Right lobe of liver (tissue), 6 donors: ENCODE results near the gene THRA. TPM values are rescaled to one million over a fixed set of nuclear protein-coding genes. Genes with fewer than 3 reads are reported as not detected.
A peak's percentile ranks its signal among the peaks of the same experiment; 100 is the strongest.

Source experiments
- ATAC-seq, 4 donors: fragments of 200-7000 bp; cut with Tn5 transposase; one replicate each; pipeline ENCODE4 v1.9.1; 2020; ENCODE audit warnings: mild to moderate bottlenecking in 4 of 4, moderate library complexity in 4 of 4
- DNase-seq, 3 donors: peaks; one replicate each; pipeline ENCODE4 v3.0.0-alpha.2; 2020
- H3K27ac ChIP-seq, 3 donors: fragments of 200-600 bp; one replicate each; pipeline ENCODE4 v1.8.0; 2022
- H3K27me3 ChIP-seq, 2 donors: fragments of 200-600 bp; one replicate each; pipeline ENCODE4 v1.8.0; 2022
- H3K36me3 ChIP-seq, 4 donors: fragments of 200-600 bp; sonication (generic) in 1 of 4; one replicate each; pipeline versions ENCODE4 v1.5.1 to v1.8.0; 2017 to 2022; ENCODE audit warnings: control low read depth in 1 of 4
- H3K4me1 ChIP-seq, 4 donors: fragments of 200-600 bp; sonication (generic) in 1 of 4; one replicate each; pipeline versions ENCODE4 v1.5.1 to v1.8.0; 2017 to 2022; ENCODE audit warnings: control low read depth in 1 of 4
- H3K4me3 ChIP-seq, 3 donors: fragments of 200-600 bp; one replicate each; pipeline ENCODE4 v1.8.0; 2022
- H3K9me3 ChIP-seq, 4 donors: fragments of 200-600 bp; sonication (generic) in 1 of 4; one replicate each; pipeline versions ENCODE4 v1.5.1 to v1.8.0; 2017 to 2022; ENCODE audit warnings: control low read depth in 1 of 4
- CTCF ChIP-seq, 4 donors: fragments of 200-600 bp in 3 of 4; fragments of 450-650 bp in 1 of 4; IDR thresholded peaks; one replicate each; pipeline versions ENCODE4 v1.5.1 to v1.8.0; 2016 to 2022; ENCODE audit warnings: antibody characterized with exemption in 4 of 4, mild to moderate bottlenecking in 2 of 4
- POLR2A ChIP-seq: fragments of 450-650 bp; IDR thresholded peaks from one replicate; pipeline ENCODE4 v1.6.1; 2017; ENCODE audit warnings: antibody characterized with exemption, mild to moderate bottlenecking
- WGBS: methylation state at CpG from one replicate; pipeline ENCODE4 v1.1.6; 2018; ENCODE audit warnings: low coverage, low lambda C conversion rate; ENCODE audit not compliant: insufficient coverage; ENCODE audit errors: missing lambda C conversion rate; 5-methylcytosine and 5-hydroxymethylcytosine counted together
- intact Hi-C, 2 donors: fragments of 100-400 bp; cut with DNase I; formaldehyde crosslinking; loops; one replicate each; pipeline versions ENCODE4 v1.11.2 to v1.14.1; 2022
- total RNA-seq, 6 experiments: library from RNA; depleted of rRNA in 2 of 6; stranded (reverse); fragments of >200 nt in 2 of 6; fragmentation: NEBNext Ultra II Directional in 3 of 6; extraction: Animal tissue kit (Norgen Biotek cat#: 25700) in 3 of 6; gene quantifications; one replicate each; pipeline versions ENCODE4 v1.1.0 to v1.2.4, GENCODE V29; 2016 to 2023
- donor health status: DM: no; HTN: yes; CAD: no.
- donor health status: DM: no; HTN: no; CAD: no.
- donor health status: DM: no; HTN: no; CAD: no.
- donor health status: DM: no; HTN: yes; CAD: no.
- donor health status: DM: no; HTN: yes; CAD: no.

Gene THRA
- total RNA-seq, 6 experiments from 2014 or later, result 3.7 to 9.4 (median 7.7) TPM

DNA sequence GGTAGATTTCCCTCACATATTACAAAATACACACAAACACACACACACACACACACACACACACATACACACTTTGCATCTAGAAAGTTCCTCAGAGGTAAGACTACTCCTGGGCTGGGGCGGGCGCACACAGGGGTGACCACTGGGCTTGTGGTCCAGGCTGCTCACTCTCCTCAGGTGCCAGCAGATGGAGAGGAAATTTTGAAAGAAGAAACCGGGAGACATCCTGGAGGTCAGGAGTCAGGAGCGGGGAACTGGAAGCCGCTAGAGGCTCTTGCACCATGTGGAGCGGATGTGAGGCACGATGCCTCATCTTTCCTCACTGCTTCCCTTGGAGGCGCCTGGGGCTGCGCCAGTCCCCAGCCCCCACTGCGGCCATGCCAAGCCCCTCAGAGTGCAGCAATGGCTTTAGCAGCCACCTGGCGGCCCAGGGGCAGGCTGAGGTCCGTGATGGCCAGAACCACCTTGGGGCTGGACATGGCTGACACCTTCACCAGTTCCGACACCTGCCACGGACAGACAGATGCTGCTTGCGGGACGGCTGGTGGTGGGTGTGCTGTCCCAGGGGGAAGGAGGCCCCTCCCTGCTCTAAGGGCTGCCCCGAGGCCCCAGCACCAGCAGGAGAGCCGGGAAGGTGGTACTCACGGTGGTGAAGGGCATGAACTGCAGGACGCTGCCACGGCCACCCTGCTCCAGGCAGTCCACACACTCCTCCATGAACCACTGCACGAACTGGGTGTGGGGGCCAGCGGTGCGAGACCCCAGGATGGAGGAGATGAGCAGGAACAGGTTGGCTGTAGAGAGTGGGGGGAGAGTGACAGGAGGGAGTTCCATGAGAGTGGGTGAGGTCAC is 43.4 kb upstream of the THRA start:
- Histone ChIP-seq H3K27ac (no peak overlapping the region), H3K36me3 (peaks cover 0 to 21% (median 8%) of the 10 kb centered on the region in 4 donors), H3K4me1 (peaks cover 0 to 7% (median 0%) of the 10 kb centered on the region in 4 donors), H3K9me3 (no peaks in the 10 kb centered on the region), H3K27me3 (no peaks in the 10 kb centered on the region), H3K4me3 (no peak overlapping the region)
- ATAC-seq (peak in 1 of 4 donors; percentile 2), DNase-seq (no peak)
- whole genome bisulfite sequencing, result 80% methylated on average over 8 of the region's 24 CpGs
- intact Hi-C loops, result loop anchor here (10.0 kb wide), 4 partner anchors 55 to 175 kb away; partner anchors contain the start of gene RAPGEFL1 (in 1 of the 2)
- TF ChIP-seq CTCF (IDR thresholded peaks at IDR 0.05), result no peak
- TF ChIP-seq POLR2A, result no peak

GRCh38 chr17:40020146-40020545 is 42.6 kb upstream of the THRA start:
- DNase-seq (no peak), ATAC-seq (no peak)
- Histone ChIP-seq H3K36me3 (peaks cover 0 to 24% (median 8%) of the 10 kb centered on the region in 4 donors), H3K9me3 (no peaks in the 10 kb centered on the region), H3K4me1 (peaks cover 0 to 7% (median 0%) of the 10 kb centered on the region in 4 donors), H3K27me3 (no peaks in the 10 kb centered on the region), H3K27ac (no peak overlapping the region), H3K4me3 (no peak overlapping the region)
- 95% methylated on average over 4 of the region's 13 CpGs for WGBS
- intact Hi-C loops, result no loop called here
- TF ChIP-seq POLR2A (no peak), CTCF (IDR thresholded peaks at IDR 0.05) (no peak)

- Histone ChIP-seq H3K4me3 (no peak overlapping the region), H3K27ac (no peak overlapping the region), H3K9me3 (no peaks in the 10 kb centered on the region), H3K36me3 (peaks cover 0 to 35% (median 8%) of the 10 kb centered on the region in 4 donors), H3K27me3 (no peaks in the 10 kb centered on the region), H3K4me1 (peaks cover 0 to 18% (median 3%) of the 10 kb centered on the region in 4 donors)
- intact Hi-C loops, result no loop called here
- TF ChIP-seq CTCF (IDR thresholded peaks at IDR 0.05), result no peak
- no peak for TF ChIP-seq POLR2A
- DNase-seq (no peak), ATAC-seq (no peak)
- WGBS, result 80% methylated on average over 7 of the region's 9 CpGs
These were observed 41.3 kb upstream of the THRA start for GRCh38 chr17:40021451-40021971.

DNA sequence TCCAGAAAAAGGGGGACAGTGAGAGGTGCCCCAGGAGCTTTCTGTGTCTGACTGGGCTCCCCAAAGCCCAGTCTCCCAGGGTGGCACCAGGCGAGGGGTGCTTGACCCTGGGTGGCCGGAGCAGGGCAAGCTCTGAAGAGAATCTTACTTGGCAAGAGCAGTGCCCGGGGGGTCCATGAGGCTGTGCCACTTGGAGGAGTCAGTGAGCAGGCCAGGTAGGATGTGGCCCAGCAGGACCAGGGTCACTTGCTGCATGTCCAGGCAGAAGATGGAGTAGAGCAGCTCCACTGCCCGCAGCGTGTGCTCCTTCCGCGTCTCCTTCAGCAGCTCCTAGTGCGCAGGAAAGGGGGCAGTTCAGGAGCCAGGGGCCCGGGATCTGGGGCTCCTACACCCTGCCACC is 40.3 kb upstream of the THRA start:
- intact Hi-C loops, result no loop called here
- ATAC-seq (no peak), DNase-seq (no peak)
- Histone ChIP-seq H3K4me3 (no peak overlapping the region), H3K4me1 (peaks cover 0 to 25% (median 7%) of the 10 kb centered on the region in 4 donors), H3K9me3 (no peaks in the 10 kb centered on the region), H3K36me3 (peaks cover 0 to 37% (median 8%) of the 10 kb centered on the region in 4 donors), H3K27me3 (no peaks in the 10 kb centered on the region), H3K27ac (no peak overlapping the region)
- WGBS, result no CpG with 5 or more reads among the region's 9 CpGs
- TF ChIP-seq POLR2A, result no peak
- no peak for TF ChIP-seq CTCF (IDR thresholded peaks at IDR 0.05)
